Neuron (in vitro differentiated cells): ENCODE data around the gene NEDD8.
"Not testable (repeated sequence)": the region's sequence is repeated elsewhere in the genome, so short reads cannot be mapped to it uniquely, and the experiment has no call there.

ENCODE experiments used
- H2AFZ ChIP-seq: one replicate; pipeline ENCODE4 v1.6.1; 2013; ENCODE audit warnings: low read depth, mild to moderate bottlenecking, inconsistent platforms, low read length, moderate library complexity
- H3K27me3 ChIP-seq: one replicate; pipeline ENCODE4 v1.6.1; 2013; ENCODE audit warnings: low read length; ENCODE audit not compliant: insufficient read depth
- H3K36me3 ChIP-seq: one replicate; pipeline ENCODE4 v1.6.1; 2013; ENCODE audit warnings: low read length; ENCODE audit not compliant: insufficient read depth
- H3K4me1 ChIP-seq: one replicate; pipeline ENCODE4 v1.6.1; 2013; ENCODE audit warnings: low read length; ENCODE audit not compliant: insufficient read depth
- H3K4me3 ChIP-seq: 2 replicates; pipeline ENCODE4 v1.5.1; 2013; ENCODE audit warnings: mild to moderate bottlenecking, low read length, moderate library complexity
- H3K9me3 ChIP-seq: one replicate; pipeline ENCODE4 v1.6.1; 2013; ENCODE audit warnings: low read length

Gene NEDD8

GRCh38 chr14:24250354-24250753 is 18.2 kb upstream of the NEDD8 start:
- Histone ChIP-seq H2AFZ (no peak overlapping the region), H3K4me3 (no peak overlapping the region), H3K36me3 (no peaks in the 10 kb centered on the region), H3K27me3 (no peaks in the 10 kb centered on the region), H3K9me3 (no peaks in the 10 kb centered on the region), H3K4me1 (no peaks in the 10 kb centered on the region)

GRCh38 chr14:24249230-24250021 is 17.3 kb upstream of the NEDD8 start:
- Histone ChIP-seq H3K4me3 (no peak overlapping the region), H3K4me1 (no peaks in the 10 kb centered on the region), H3K27me3 (no peaks in the 10 kb centered on the region), H2AFZ (no peak overlapping the region), H3K9me3 (no peaks in the 10 kb centered on the region), H3K36me3 (no peaks in the 10 kb centered on the region)

GRCh38 chr14:24247422-24247821 is 15.3 kb upstream of the NEDD8 start:
- no peak overlapping the region for H3K4me3 ChIP-seq
- H3K4me1 ChIP-seq = no peaks in the 10 kb centered on the region
- no peaks in the 10 kb centered on the region for H3K36me3 ChIP-seq

GRCh38 chr14:24246765-24247212 is 14.6 kb upstream of the NEDD8 start:
- Histone ChIP-seq H3K4me1 (peaks cover 3% of the 10 kb centered on the region), H2AFZ (no peak overlapping the region), H3K27me3 (no peaks in the 10 kb centered on the region), H3K36me3 (no peaks in the 10 kb centered on the region), H3K4me3 (no peak overlapping the region), H3K9me3 (no peaks in the 10 kb centered on the region)

More at GRCh38 chr14:24247422-24247821, 15.3 kb upstream of the NEDD8 start:
- Histone ChIP-seq H3K9me3 (no peaks in the 10 kb centered on the region), H2AFZ (no peak overlapping the region), H3K27me3 (no peaks in the 10 kb centered on the region)

- H3K4me1 ChIP-seq = peaks cover 16% of the 10 kb centered on the region
- H3K9me3 ChIP-seq, H3K27me3 ChIP-seq, H2AFZ ChIP-seq, H3K36me3 ChIP-seq, H3K4me3 ChIP-seq: not testable (repeated sequence)
Observed at GRCh38 chr14:24245350-24245749, 13.2 kb upstream of the NEDD8 start.

- no peaks in the 10 kb centered on the region for H3K9me3 ChIP-seq
- H3K4me1 ChIP-seq = peaks cover 22% of the 10 kb centered on the region
- H3K27me3 ChIP-seq = no peaks in the 10 kb centered on the region
- peak overlapping the region; percentile 85 for H3K4me3 ChIP-seq
- H2AFZ ChIP-seq = peak overlapping the region; percentile 86
- peaks cover 27% of the 10 kb centered on the region for H3K36me3 ChIP-seq
Observed at GRCh38 chr14:24243336-24243836, 11.2 kb upstream of the NEDD8 start.

GRCh38 chr14:24241829-24242443 is 9.8 kb upstream of the NEDD8 start:
- Histone ChIP-seq H2AFZ (peak overlapping the region; percentile 86), H3K9me3 (no peaks in the 10 kb centered on the region), H3K36me3 (peaks cover 42% of the 10 kb centered on the region), H3K4me1 (peaks cover 22% of the 10 kb centered on the region), H3K27me3 (no peaks in the 10 kb centered on the region), H3K4me3 (peak overlapping the region; percentile 85)

GRCh38 chr14:24240110-24240918 is 8.1 kb upstream of the NEDD8 start:
- Histone ChIP-seq H3K27me3 (no peaks in the 10 kb centered on the region), H3K4me1 (peaks cover 22% of the 10 kb centered on the region), H2AFZ (no peak overlapping the region), H3K4me3 (no peak overlapping the region), H3K9me3 (no peaks in the 10 kb centered on the region), H3K36me3 (peaks cover 56% of the 10 kb centered on the region)

- peaks cover 27% of the 10 kb centered on the region for H3K4me1 ChIP-seq
- no peak overlapping the region for H3K4me3 ChIP-seq
- no peaks in the 10 kb centered on the region for H3K27me3 ChIP-seq
- H2AFZ ChIP-seq = no peak overlapping the region
- H3K9me3 ChIP-seq = no peaks in the 10 kb centered on the region
- peaks cover 60% of the 10 kb centered on the region for H3K36me3 ChIP-seq
Observed at GRCh38 chr14:24238527-24239037, 6.4 kb upstream of the NEDD8 start.

GRCh38 chr14:24238123-24238522 is 6.0 kb upstream of the NEDD8 start:
- peaks cover 60% of the 10 kb centered on the region for H3K36me3 ChIP-seq
- H3K27me3 ChIP-seq = no peaks in the 10 kb centered on the region
- no peaks in the 10 kb centered on the region for H3K9me3 ChIP-seq
- H3K4me3 ChIP-seq = no peak overlapping the region
- peaks cover 32% of the 10 kb centered on the region for H3K4me1 ChIP-seq
- H2AFZ ChIP-seq = no peak overlapping the region

GRCh38 chr14:24237463-24237955 is 5.3 kb upstream of the NEDD8 start:
- no peaks in the 10 kb centered on the region for H3K9me3 ChIP-seq
- no peak overlapping the region for H3K4me3 ChIP-seq
- H3K27me3 ChIP-seq = no peaks in the 10 kb centered on the region
- H2AFZ ChIP-seq = no peak overlapping the region
- peaks cover 60% of the 10 kb centered on the region for H3K36me3 ChIP-seq
- H3K4me1 ChIP-seq = peaks cover 35% of the 10 kb centered on the region

- Histone ChIP-seq H3K36me3 (peaks cover 60% of the 10 kb centered on the region), H3K4me1 (peaks cover 34% of the 10 kb centered on the region), H2AFZ (no peak overlapping the region), H3K27me3 (no peaks in the 10 kb centered on the region), H3K9me3 (no peaks in the 10 kb centered on the region), H3K4me3 (no peak overlapping the region)
Observed at GRCh38 chr14:24236689-24237462, 4.7 kb upstream of the NEDD8 start.
